AG04449 (cell line): ENCODE results near the gene DNMBP.
"Not testable (repeated sequence)": the region's sequence is repeated elsewhere in the genome, so short reads cannot be mapped to it uniquely, and the experiment has no call there.

Experiments used
- CTCF ChIA-PET: fragments of 350-600 bp; formaldehyde crosslinking; extraction: SDS; loops from one replicate; lab custom pipeline; 2021; ENCODE audit warnings: antibody characterized with exemption; lab: Yijun Ruan, JAX
- POLR2A ChIA-PET: fragments of 400-600, 350-600 bp; formaldehyde crosslinking; extraction: SDS; loops from one replicate; lab custom pipeline; 2020; ENCODE audit warnings: antibody characterized with exemption, inconsistent platforms; lab: Yijun Ruan, JAX
- DNase-seq: peaks from one replicate; pipeline ENCODE4 v3.0.0-alpha.2; 2010; ENCODE audit warnings: low read depth, low spot score
- H3K4me3 ChIP-seq: 2 replicates; pipeline ENCODE4 v1.5.1; 2011; ENCODE audit warnings: low read depth, mild to moderate bottlenecking, control low read depth, low read length
- CTCF ChIP-seq: IDR thresholded peaks from one replicate; pipeline ENCODE4 v1.5.1; 2011; ENCODE audit warnings: mild to moderate bottlenecking, moderate library complexity, low read length, control low read depth, inconsistent platforms; ENCODE audit not compliant: insufficient read depth; ENCODE audit errors: missing control alignments

The DNMBP gene

GRCh38 chr10:99913831-99914235 lies 95.9 kb downstream of the DNMBP start:
- ChIA-PET CTCF (interaction anchor here (1.0 to 2.0 kb wide), 2 partner anchors 85 to 132 kb away, joined by 3 to 7 read pairs; no protein-coding TSS in a partner anchor), POLR2A (no interaction called here)
- TF ChIP-seq CTCF: no peak
- DNase-seq: no peak
- no peak overlapping the region for H3K4me3 ChIP-seq

GRCh38 chr10:99912041-99912440 lies 97.7 kb downstream of the DNMBP start:
- ChIA-PET CTCF (interaction anchor here (1.0 to 1.6 kb wide), 3 partner anchors 66 to 135 kb away, joined by 3 to 5 read pairs (median 5); no protein-coding TSS in a partner anchor), POLR2A (no interaction called here)
- H3K4me3 ChIP-seq: no peak overlapping the region
- TF ChIP-seq CTCF: no peak
- DNase-seq: no peak

- no peak for DNase-seq
- POLR2A ChIA-PET: no interaction called here
- H3K4me3 ChIP-seq: no peak overlapping the region
- TF ChIP-seq CTCF: no peak
- CTCF ChIA-PET: interaction anchor here (0.7 to 3.7 kb wide), 6 partner anchors 9 to 275 kb away, joined by 3 to 27 read pairs (median 4); partner anchors contain the start of gene DNMBP
These were observed 101.2 kb downstream of the DNMBP start for GRCh38 chr10:99908512-99908911.

GRCh38 chr10:99906470-99906869 lies 103.3 kb downstream of the DNMBP start:
- no peak for DNase-seq
- CTCF ChIA-PET: interaction anchor here (0.9 to 3.7 kb wide), 10 partner anchors 11 to 139 kb away, joined by 3 to 27 read pairs (median 4); no protein-coding TSS in a partner anchor
- no peak overlapping the region for H3K4me3 ChIP-seq
- TF ChIP-seq CTCF: no peak
- POLR2A ChIA-PET: interaction anchor here (1.0 kb wide), 1 partner anchor 60 kb away, joined by 3 read pairs; no protein-coding TSS in a partner anchor

GRCh38 chr10:99905971-99906370 lies 103.8 kb downstream of the DNMBP start:
- no peak for TF ChIP-seq CTCF
- no peak for DNase-seq
- POLR2A ChIA-PET: interaction anchor here (1.0 kb wide), 1 partner anchor 60 kb away, joined by 3 read pairs; no protein-coding TSS in a partner anchor
- H3K4me3 ChIP-seq: no peak overlapping the region
- CTCF ChIA-PET: interaction anchor here (1.0 to 3.7 kb wide), 5 partner anchors 11 to 140 kb away, joined by 3 to 27 read pairs (median 4); no protein-coding TSS in a partner anchor

- H3K4me3 ChIP-seq: no peak overlapping the region
- CTCF ChIA-PET: interaction anchor here (0.6 to 2.9 kb wide), 4 partner anchors 10 to 149 kb away, joined by 4 to 12 read pairs (median 8); no protein-coding TSS in a partner anchor
- POLR2A ChIA-PET: no interaction called here
- no peak for DNase-seq
- TF ChIP-seq CTCF: no peak
These were observed 113.9 kb downstream of the DNMBP start for GRCh38 chr10:99895867-99896266.

GRCh38 chr10:99895066-99895465 lies 114.7 kb downstream of the DNMBP start:
- DNase-seq, POLR2A ChIA-PET, H3K4me3 ChIP-seq: not testable (repeated sequence)
- CTCF ChIA-PET: interaction anchor here (1.4 kb wide), 1 partner anchor 11 kb away, joined by 5 read pairs; no protein-coding TSS in a partner anchor
